Gastrocnemius medialis (tissue), 4 donors: ENCODE data around the gene PRKN.

Experiments
- CTCF ChIP-seq, 5 experiments: fragments of 450-650 bp in 3 of 5; fragments of 200-600 bp in 2 of 5; sonication (generic) in 2 of 5; IDR thresholded peaks in 4 of 5; conservative IDR thresholded peaks in 1 of 5; 1 replicate in 4 of 5; 2 replicates in 1 of 5; pipeline ENCODE4 v1.5.1; 2016 to 2019; ENCODE audit warnings: antibody characterized with exemption in 5 of 5, mild to moderate bottlenecking in 3 of 5, moderate library complexity in 3 of 5
- POLR2A ChIP-seq, 2 donors: fragments of 450-650 bp; IDR thresholded peaks; one replicate each; pipeline ENCODE4 v1.6.1; 2017; ENCODE audit warnings: antibody characterized with exemption in 2 of 2, mild to moderate bottlenecking in 2 of 2, moderate library complexity in 2 of 2

- TF ChIP-seq CTCF (IDR thresholded peaks at IDR 0.05 in 4 of 5, conservative IDR thresholded peaks at IDR 0.05 in 1 of 5) (no peak), POLR2A (IDR thresholded peaks at IDR 0.05) (no peak)
Measured at GRCh38 chr6:161745128-161745527, 982.4 kb downstream of the PRKN start.
